Suprapubic skin (tissue), 4 donors: ENCODE data around the gene MAVS. TPM values are rescaled to one million over a fixed set of nuclear protein-coding genes. Genes with fewer than 3 reads are reported as not detected.
A peak's percentile ranks its signal among the peaks of the same experiment; 100 is the strongest.

ENCODE experiments used
- DNase-seq, 2 donors: peaks; one replicate each; pipeline ENCODE4 v3.0.0-alpha.2; 2019; ENCODE audit warnings: low spot score in 2 of 2
- H3K27ac ChIP-seq: fragments of 200-600 bp; sonication (generic); one replicate; pipeline ENCODE4 v1.5.1; 2019
- H3K27me3 ChIP-seq: fragments of 200-600 bp; sonication (generic); one replicate; pipeline ENCODE4 v1.5.1; 2019
- H3K36me3 ChIP-seq: fragments of 200-600 bp; sonication (generic); one replicate; pipeline ENCODE4 v1.5.1; 2019
- H3K4me1 ChIP-seq: fragments of 200-600 bp; sonication (generic); one replicate; pipeline ENCODE4 v1.5.1; 2019
- H3K4me3 ChIP-seq: fragments of 200-600 bp; sonication (generic); one replicate; pipeline ENCODE4 v1.5.1; 2019; ENCODE audit warnings: mild to moderate bottlenecking
- H3K9me3 ChIP-seq: fragments of 200-600 bp; sonication (generic); one replicate; pipeline ENCODE4 v1.5.1; 2019
- EP300 ChIP-seq: sonication (generic); formaldehyde crosslinking; IDR thresholded peaks from one replicate; pipeline ENCODE4 v1.6.1; 2017; ENCODE audit warnings: antibody characterized with exemption
- POLR2A ChIP-seq, 2 donors: fragments of 450-650 bp; IDR thresholded peaks; one replicate each; pipeline ENCODE4 v1.6.1; 2017; ENCODE audit warnings: antibody characterized with exemption in 2 of 2, mild to moderate bottlenecking in 2 of 2, moderate library complexity in 2 of 2
- POLR2AphosphoS5 ChIP-seq, 3 donors: sonication (generic); formaldehyde crosslinking; IDR thresholded peaks; one replicate each; pipeline ENCODE4 v1.6.1; 2017; ENCODE audit warnings: antibody characterized with exemption in 3 of 3
- WGBS: methylation state at CpG from one replicate; pipeline ENCODE4 v1.1.5; 2018; 5-methylcytosine and 5-hydroxymethylcytosine counted together
- total RNA-seq, 4 donors: library from RNA; depleted of rRNA; stranded (reverse); fragments of >200 nt; gene quantifications; one replicate each; pipeline ENCODE4 v1.1.0, GENCODE V29; 2016
- TF ChIP-seq, protein P1 (sequence below), 2 donors: fragments of 200-600 bp in 1 of 2; fragments of 450-650 bp in 1 of 2; sonication (generic) in 1 of 2; IDR thresholded peaks; one replicate each; pipeline ENCODE4 v1.5.1; 2016 to 2019; ENCODE audit warnings: antibody characterized with exemption in 2 of 2, mild to moderate bottlenecking in 1 of 2, moderate library complexity in 1 of 2

The MAVS gene
- total RNA-seq, 4 donors from 2014 or later, result 29.1 to 50.0 (median 39.1) TPM

DNA sequence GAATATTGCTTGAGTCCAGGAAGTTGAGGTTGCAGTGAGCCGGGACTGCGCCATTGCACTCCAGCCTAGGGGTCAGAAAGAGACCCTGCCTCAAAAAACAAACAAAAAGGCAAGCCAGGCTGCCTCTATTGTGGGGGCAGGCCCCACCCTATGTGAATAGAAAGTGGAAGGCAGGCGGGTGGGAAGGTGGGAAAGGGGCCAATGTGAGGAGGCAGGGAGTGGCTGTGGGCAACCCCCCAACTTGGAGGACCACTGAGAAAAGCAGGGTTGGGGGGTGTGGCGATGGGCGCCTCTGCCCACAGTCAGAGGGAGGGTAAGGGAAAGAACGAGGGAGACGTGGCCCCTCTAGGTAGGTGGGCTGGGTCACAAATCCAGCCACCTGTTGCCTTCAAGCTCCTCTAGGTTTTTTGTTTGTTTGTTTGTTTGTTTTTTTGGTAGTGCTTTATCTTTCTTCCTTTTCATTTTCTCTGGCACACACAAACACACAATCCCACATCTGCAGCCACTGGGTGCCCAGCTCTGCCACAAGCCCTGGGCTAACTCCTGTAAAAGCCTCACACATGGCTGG is 31.6 kb upstream of the MAVS start:
- H3K4me1 ChIP-seq, result peaks cover 53% of the 10 kb centered on the region
- TF ChIP-seq EP300 (no peak), POLR2AphosphoS5 (IDR thresholded peaks at IDR 0.05) (no peak), POLR2A (IDR thresholded peaks at IDR 0.05) (no peak)
- TF ChIP-seq, protein P1, sequence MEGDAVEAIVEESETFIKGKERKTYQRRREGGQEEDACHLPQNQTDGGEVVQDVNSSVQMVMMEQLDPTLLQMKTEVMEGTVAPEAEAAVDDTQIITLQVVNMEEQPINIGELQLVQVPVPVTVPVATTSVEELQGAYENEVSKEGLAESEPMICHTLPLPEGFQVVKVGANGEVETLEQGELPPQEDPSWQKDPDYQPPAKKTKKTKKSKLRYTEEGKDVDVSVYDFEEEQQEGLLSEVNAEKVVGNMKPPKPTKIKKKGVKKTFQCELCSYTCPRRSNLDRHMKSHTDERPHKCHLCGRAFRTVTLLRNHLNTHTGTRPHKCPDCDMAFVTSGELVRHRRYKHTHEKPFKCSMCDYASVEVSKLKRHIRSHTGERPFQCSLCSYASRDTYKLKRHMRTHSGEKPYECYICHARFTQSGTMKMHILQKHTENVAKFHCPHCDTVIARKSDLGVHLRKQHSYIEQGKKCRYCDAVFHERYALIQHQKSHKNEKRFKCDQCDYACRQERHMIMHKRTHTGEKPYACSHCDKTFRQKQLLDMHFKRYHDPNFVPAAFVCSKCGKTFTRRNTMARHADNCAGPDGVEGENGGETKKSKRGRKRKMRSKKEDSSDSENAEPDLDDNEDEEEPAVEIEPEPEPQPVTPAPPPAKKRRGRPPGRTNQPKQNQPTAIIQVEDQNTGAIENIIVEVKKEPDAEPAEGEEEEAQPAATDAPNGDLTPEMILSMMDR (IDR thresholded peaks at IDR 0.05), result no peak
- H3K27ac ChIP-seq, result no peak overlapping the region
- H3K9me3 ChIP-seq, result no peaks in the 10 kb centered on the region
- whole genome bisulfite sequencing, result 70% methylated on average over 7 of the region's 7 CpGs
- H3K27me3 ChIP-seq, result no peaks in the 10 kb centered on the region
- H3K4me3 ChIP-seq, result no peak overlapping the region
- no peak for DNase-seq
- H3K36me3 ChIP-seq, result no peaks in the 10 kb centered on the region

DNA sequence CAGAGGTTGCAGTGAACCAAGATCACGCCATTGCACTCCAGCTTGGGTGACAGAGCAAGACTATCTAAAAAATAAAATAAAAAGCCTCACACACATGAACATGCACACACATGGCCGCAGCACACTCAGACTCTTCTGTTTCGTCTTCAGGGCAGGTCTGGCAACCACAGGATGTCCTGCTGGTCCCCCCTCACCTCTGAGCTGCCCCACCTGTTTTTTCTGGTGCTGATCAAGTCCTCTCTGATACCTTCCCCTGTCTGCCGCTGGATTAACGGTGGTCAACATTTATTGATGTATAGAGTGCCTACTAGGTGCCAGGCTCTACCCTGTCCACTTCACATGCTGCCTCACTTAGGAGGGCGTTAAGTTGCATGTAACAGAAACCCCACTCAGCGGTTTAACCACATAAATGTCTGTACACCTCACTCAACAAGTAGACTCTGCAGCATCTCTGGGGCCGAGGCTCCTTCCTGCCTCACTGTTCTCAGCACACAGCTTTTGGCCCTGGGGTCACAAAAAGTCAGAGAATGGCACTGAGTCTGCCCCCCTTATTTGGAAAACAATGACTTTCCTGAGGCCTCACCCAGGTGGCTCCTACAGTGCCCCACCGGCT is 30.8 kb upstream of the MAVS start:
- WGBS, result 73% methylated on average over 9 of the region's 9 CpGs
- Histone ChIP-seq H3K9me3 (no peaks in the 10 kb centered on the region), H3K4me3 (no peak overlapping the region), H3K27me3 (no peaks in the 10 kb centered on the region), H3K36me3 (no peaks in the 10 kb centered on the region), H3K4me1 (peaks cover 47% of the 10 kb centered on the region), H3K27ac (no peak overlapping the region)
- TF ChIP-seq POLR2A (IDR thresholded peaks at IDR 0.05), result no peak
- TF ChIP-seq, protein P1 (IDR thresholded peaks at IDR 0.05), result no peak
- no peak for TF ChIP-seq EP300
- no peak for TF ChIP-seq POLR2AphosphoS5 (IDR thresholded peaks at IDR 0.05)
- DNase-seq, result no peak

DNA sequence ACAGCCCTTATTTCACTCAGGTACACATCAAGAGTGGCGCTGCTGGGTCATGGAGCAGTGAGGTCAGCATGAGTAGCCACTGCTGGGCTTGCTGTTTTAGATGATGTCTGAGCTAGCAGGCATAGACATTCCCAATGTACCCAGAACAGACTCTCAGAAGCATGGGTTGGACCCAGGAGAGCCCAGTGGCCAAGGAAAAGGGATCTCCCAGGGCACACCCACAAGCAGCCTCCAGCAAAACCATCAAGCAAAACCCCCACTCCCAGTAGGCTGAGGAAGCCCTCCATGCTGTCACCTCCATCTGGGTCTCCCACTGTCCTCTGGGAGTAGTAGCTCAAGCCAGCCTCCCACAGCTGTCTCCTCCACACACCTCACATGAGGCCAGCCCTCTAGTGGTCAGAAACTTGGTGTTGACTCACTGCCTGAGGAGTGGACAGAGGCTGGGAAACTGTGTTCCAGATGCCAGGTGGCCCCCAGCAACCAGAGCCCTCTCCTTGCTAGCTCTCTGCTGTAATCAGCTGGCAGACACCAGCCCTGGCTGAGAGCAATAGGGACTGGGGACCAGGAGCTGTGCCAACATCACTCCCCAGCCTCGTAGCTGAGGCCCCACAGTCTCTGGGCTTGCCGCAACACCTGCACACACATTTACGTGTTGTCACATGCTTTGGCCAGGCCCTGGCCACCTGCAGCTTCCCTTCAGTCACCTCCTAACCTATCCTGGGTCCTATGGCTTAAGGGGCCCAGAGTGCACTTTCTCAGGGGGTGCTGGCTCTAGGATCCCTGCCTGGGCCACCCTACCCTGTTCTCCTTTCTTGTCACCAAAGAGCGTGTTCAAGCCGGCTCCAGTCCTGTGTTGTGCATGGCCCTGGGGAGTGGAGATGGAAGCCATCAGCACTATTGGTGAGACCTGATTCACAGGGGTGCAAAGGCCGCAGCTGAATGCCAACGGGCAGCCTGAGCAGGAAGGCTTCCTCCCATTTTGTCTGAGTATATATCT is 28.2 kb upstream of the MAVS start:
- TF ChIP-seq, protein P1 (IDR thresholded peaks at IDR 0.05), result peak; percentile 22 to 42
- TF ChIP-seq POLR2AphosphoS5 (IDR thresholded peaks at IDR 0.05), result no peak
- peaks cover 11% of the 10 kb centered on the region for H3K36me3 ChIP-seq
- 75% methylated on average over 6 of the region's 8 CpGs for WGBS
- no peak for DNase-seq
- H3K27ac ChIP-seq, result peak overlapping the region; percentile 49
- H3K9me3 ChIP-seq, result no peaks in the 10 kb centered on the region
- peaks cover 34% of the 10 kb centered on the region for H3K4me1 ChIP-seq
- H3K27me3 ChIP-seq, result no peaks in the 10 kb centered on the region
- no peak overlapping the region for H3K4me3 ChIP-seq

DNA sequence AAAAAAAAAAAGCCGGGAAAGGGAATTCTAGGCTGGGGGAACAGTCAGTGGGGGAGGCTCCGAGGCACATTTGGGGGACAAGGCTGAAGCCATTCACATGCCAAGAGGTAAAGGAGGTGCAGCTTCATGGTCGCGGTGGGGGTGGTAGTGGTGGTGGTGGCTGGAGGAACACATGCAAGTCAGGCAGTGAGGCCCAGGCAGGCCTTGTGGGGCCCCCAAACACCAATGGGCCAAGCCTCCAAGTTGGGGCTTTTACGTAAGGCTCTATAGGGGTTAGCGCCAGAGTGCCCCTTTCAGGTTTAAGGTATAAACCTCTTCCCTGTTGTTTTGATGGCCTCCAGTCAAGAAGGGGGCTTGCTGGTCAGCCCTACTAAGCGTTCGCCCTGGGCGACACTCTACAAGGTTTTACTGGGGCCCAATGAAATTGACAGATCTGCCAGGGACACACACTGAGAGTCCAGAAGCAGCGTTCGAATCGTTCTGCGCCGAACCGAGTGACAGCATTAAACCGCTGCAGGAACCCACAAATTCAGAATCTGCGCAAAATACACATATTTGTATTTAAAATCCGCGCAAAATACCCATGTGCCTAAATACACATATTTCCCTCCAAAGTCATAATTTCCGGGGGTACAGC is 27.1 kb upstream of the MAVS start:
- Histone ChIP-seq H3K4me3 (peak overlapping the region; percentile 78), H3K27me3 (no peaks in the 10 kb centered on the region), H3K4me1 (peaks cover 29% of the 10 kb centered on the region), H3K9me3 (no peaks in the 10 kb centered on the region), H3K36me3 (peaks cover 22% of the 10 kb centered on the region), H3K27ac (peak overlapping the region; percentile 95)
- TF ChIP-seq, protein P1 (IDR thresholded peaks at IDR 0.05), result no peak
- no peak for TF ChIP-seq POLR2AphosphoS5 (IDR thresholded peaks at IDR 0.05)
- TF ChIP-seq POLR2A (IDR thresholded peaks at IDR 0.05), result no peak
- TF ChIP-seq EP300, result no peak
- no peak for DNase-seq
- WGBS, result 73% methylated on average over 20 of the region's 20 CpGs
